HG03103 (cell line): ENCODE results near the gene SELENOF.
A peak's percentile ranks its signal among the peaks of the same experiment; 100 is the strongest.

ENCODE experiments used
- ATAC-seq: cut with Tn5 transposase; IDR thresholded peaks from one replicate; pipeline ENCODE4 v1.9.1; 2021; ENCODE audit warnings: low read depth; ENCODE audit not compliant: unreplicated experiment

SELENOF gene

GRCh38 chr1:86860424-86860823 is 53.5 kb downstream of the SELENOF start:
- no peak for ATAC-seq

GRCh38 chr1:86860020-86860419 is 53.9 kb downstream of the SELENOF start:
- ATAC-seq: no peak

GRCh38 chr1:86858524-86859261 is 55.2 kb downstream of the SELENOF start:
- ATAC-seq: no peak

- ATAC-seq: no peak
Observed at GRCh38 chr1:86856196-86856595, 57.7 kb downstream of the SELENOF start.

- no peak for ATAC-seq
Observed at GRCh38 chr1:86854352-86854751, 59.6 kb downstream of the SELENOF start.

GRCh38 chr1:86852782-86853408 is 61.0 kb downstream of the SELENOF start:
- no peak for ATAC-seq

GRCh38 chr1:86852289-86852688 is 61.6 kb downstream of the SELENOF start:
- peak; percentile 57 for ATAC-seq

GRCh38 chr1:86849756-86850155 is 64.2 kb downstream of the SELENOF start:
- no peak for ATAC-seq

GRCh38 chr1:86848654-86849053 is 65.3 kb downstream of the SELENOF start:
- ATAC-seq: no peak

- ATAC-seq: no peak
Observed at GRCh38 chr1:86846164-86846647, 67.7 kb downstream of the SELENOF start.

GRCh38 chr1:86845514-86845913 is 68.4 kb downstream of the SELENOF start:
- no peak for ATAC-seq

- ATAC-seq: no peak
Observed at GRCh38 chr1:86841116-86841515, 72.8 kb downstream of the SELENOF start.

- no peak for ATAC-seq
Observed at GRCh38 chr1:86833461-86834215, 80.3 kb downstream of the SELENOF start.

- ATAC-seq: no peak
Observed at GRCh38 chr1:86832433-86832832, 81.5 kb downstream of the SELENOF start.

GRCh38 chr1:86829321-86829720 is 84.6 kb downstream of the SELENOF start:
- no peak for ATAC-seq

GRCh38 chr1:86828024-86828423 is 85.9 kb downstream of the SELENOF start:
- no peak for ATAC-seq

- ATAC-seq: no peak
Observed at GRCh38 chr1:86826856-86827255, 87.1 kb downstream of the SELENOF start.

- ATAC-seq: no peak
Observed at GRCh38 chr1:86825319-86825718, 88.6 kb downstream of the SELENOF start.

- ATAC-seq: no peak
Observed at GRCh38 chr1:86823821-86824500, 90.0 kb downstream of the SELENOF start.

- no peak for ATAC-seq
Observed at GRCh38 chr1:86823386-86823785, 90.5 kb downstream of the SELENOF start.

- ATAC-seq: no peak
Observed at GRCh38 chr1:86822459-86822858, 91.5 kb downstream of the SELENOF start.
